Measurements from ENCODE around the gene BIRC5.
"Not testable (repeated sequence)": the region's sequence is repeated elsewhere in the genome, so short reads cannot be mapped to it uniquely, and the experiment has no call there.

The BIRC5 gene

GRCh38 chr17:78253636-78253945, 39.5 kb downstream of the BIRC5 start:
- Mint-ChIP-seq H3K27ac (peak overlapping the region; percentile 57 to 74), H3K4me1 (peaks cover 78% of the 10 kb centered on the region), H3K4me3 (peak overlapping the region; percentile 82 to 84)
- H3K9me3 Mint-ChIP-seq, ATAC-seq, H3K27me3 Mint-ChIP-seq, DNase-seq: not testable (repeated sequence)

- H3K4me1 Mint-ChIP-seq: peaks cover 83% of the 10 kb centered on the region
- peak; percentile 70 for ATAC-seq
- H3K4me3 Mint-ChIP-seq: peak overlapping the region; percentile 82 to 84
- DNase-seq: peak; percentile 80 to 83
- no peaks in the 10 kb centered on the region for H3K27me3 Mint-ChIP-seq
- peaks cover 0 to 4% of the 10 kb centered on the region in 2 donors for H3K9me3 Mint-ChIP-seq
- peak overlapping the region; percentile 72 to 82 for H3K27ac Mint-ChIP-seq
Measured at GRCh38 chr17:78253946-78254672, 40.1 kb downstream of the BIRC5 start.

- ATAC-seq (no peak), DNase-seq (no peak)
- H3K4me1 Mint-ChIP-seq: peaks cover 87% of the 10 kb centered on the region
- no peak overlapping the region for H3K27ac Mint-ChIP-seq
- H3K27me3 Mint-ChIP-seq: no peaks in the 10 kb centered on the region
- peaks cover 0 to 4% of the 10 kb centered on the region in 2 donors for H3K9me3 Mint-ChIP-seq
- H3K4me3 Mint-ChIP-seq: peak overlapping the region in 1 of 2 donors; percentile 52
Measured at GRCh38 chr17:78255029-78255656, 41.1 kb downstream of the BIRC5 start.

- no peak overlapping the region for H3K4me3 Mint-ChIP-seq
- no peaks in the 10 kb centered on the region for H3K27me3 Mint-ChIP-seq
- H3K4me1 Mint-ChIP-seq: peaks cover 77% of the 10 kb centered on the region
- H3K27ac Mint-ChIP-seq: no peak overlapping the region
- H3K9me3 Mint-ChIP-seq: peaks cover 0 to 4% of the 10 kb centered on the region in 2 donors
- DNase-seq (no peak), ATAC-seq (no peak)
Measured at GRCh38 chr17:78255953-78256706, 42.1 kb downstream of the BIRC5 start.

- Mint-ChIP-seq H3K4me1 (peaks cover 73% of the 10 kb centered on the region), H3K9me3 (peaks cover 0 to 4% of the 10 kb centered on the region in 2 donors), H3K4me3 (no peak overlapping the region), H3K27ac (peak overlapping the region in 1 of 2 donors; percentile 88), H3K27me3 (no peaks in the 10 kb centered on the region)
- DNase-seq (no peak), ATAC-seq (no peak)
Measured at GRCh38 chr17:78256707-78257591, 42.9 kb downstream of the BIRC5 start.

GRCh38 chr17:78257810-78258322, 43.8 kb downstream of the BIRC5 start:
- Mint-ChIP-seq H3K4me1 (peaks cover 71% of the 10 kb centered on the region), H3K27ac (peak overlapping the region; percentile 22 to 93), H3K9me3 (peaks cover 0 to 4% of the 10 kb centered on the region in 2 donors), H3K27me3 (no peaks in the 10 kb centered on the region), H3K4me3 (peak overlapping the region; percentile 60 to 88)
- DNase-seq (no peak), ATAC-seq (peak; percentile 27)

- H3K27me3 Mint-ChIP-seq: no peaks in the 10 kb centered on the region
- DNase-seq (peak; percentile 50 to 72), ATAC-seq (peak; percentile 76)
- H3K9me3 Mint-ChIP-seq: peaks cover 0 to 4% of the 10 kb centered on the region in 2 donors
- H3K4me1 Mint-ChIP-seq: peaks cover 71% of the 10 kb centered on the region
- H3K4me3 Mint-ChIP-seq: peak overlapping the region; percentile 60 to 88
- peak overlapping the region; percentile 78 to 93 for H3K27ac Mint-ChIP-seq
Measured at GRCh38 chr17:78258323-78259191, 44.5 kb downstream of the BIRC5 start.

- Mint-ChIP-seq H3K27ac (no peak overlapping the region), H3K4me3 (peak overlapping the region; percentile 16 to 50)
Measured at GRCh38 chr17:78259192-78259554, 45.1 kb downstream of the BIRC5 start.

GRCh38 chr17:78263063-78263735, 49.1 kb downstream of the BIRC5 start:
- no peaks in the 10 kb centered on the region for H3K9me3 Mint-ChIP-seq
- ATAC-seq (peak; percentile 13), DNase-seq (no peak)
- no peaks in the 10 kb centered on the region for H3K27me3 Mint-ChIP-seq
- H3K4me1 Mint-ChIP-seq: peaks cover 37% of the 10 kb centered on the region
- peak overlapping the region in 1 of 2 donors; percentile 37 for H3K4me3 Mint-ChIP-seq
- H3K27ac Mint-ChIP-seq: peak overlapping the region; percentile 70 to 85

More at GRCh38 chr17:78259192-78259554, 45.1 kb downstream of the BIRC5 start:
- peaks cover 0 to 4% of the 10 kb centered on the region in 2 donors for H3K9me3 Mint-ChIP-seq
- ATAC-seq (no peak), DNase-seq (no peak)
- no peaks in the 10 kb centered on the region for H3K27me3 Mint-ChIP-seq
- peaks cover 66% of the 10 kb centered on the region for H3K4me1 Mint-ChIP-seq

- H3K4me3 Mint-ChIP-seq: no peak overlapping the region
- H3K4me1 Mint-ChIP-seq: peaks cover 31% of the 10 kb centered on the region
- no peak for ATAC-seq
- no peaks in the 10 kb centered on the region for H3K27me3 Mint-ChIP-seq
- no peaks in the 10 kb centered on the region for H3K9me3 Mint-ChIP-seq
- no peak overlapping the region for H3K27ac Mint-ChIP-seq
- DNase-seq: no peak
Measured at GRCh38 chr17:78263736-78264340, 49.8 kb downstream of the BIRC5 start.

- no peak for DNase-seq
- Mint-ChIP-seq H3K4me3 (no peak overlapping the region), H3K27ac (no peak overlapping the region), H3K4me1 (peaks cover 23% of the 10 kb centered on the region), H3K27me3 (no peaks in the 10 kb centered on the region), H3K9me3 (no peaks in the 10 kb centered on the region)
- ATAC-seq: no peak
Measured at GRCh38 chr17:78264590-78264989, 50.5 kb downstream of the BIRC5 start.

GRCh38 chr17:78265121-78265520, 51.1 kb downstream of the BIRC5 start:
- Mint-ChIP-seq H3K4me3 (no peak overlapping the region), H3K27me3 (no peaks in the 10 kb centered on the region), H3K27ac (no peak overlapping the region), H3K4me1 (peaks cover 20% of the 10 kb centered on the region), H3K9me3 (no peaks in the 10 kb centered on the region)
- DNase-seq: no peak
- ATAC-seq: no peak

- ATAC-seq (no peak), DNase-seq (no peak)
- Mint-ChIP-seq H3K27ac (no peak overlapping the region), H3K4me3 (no peak overlapping the region), H3K27me3 (peaks cover 10% of the 10 kb centered on the region), H3K9me3 (no peaks in the 10 kb centered on the region), H3K4me1 (peaks cover 31% of the 10 kb centered on the region)
Measured at GRCh38 chr17:78266231-78266631, 52.2 kb downstream of the BIRC5 start.

All from stimulated activated naive CD8-positive, alpha-beta T cell treated with anti-CD3 and anti-CD28 coated beads, Interleukin-15, amount 100 ng/mL, for 72 hours (primary cell).